ENCODE data around the gene MIA2.
"Not testable (repeated sequence)": the region's sequence is repeated elsewhere in the genome, so short reads cannot be mapped to it uniquely, and the experiment has no call there.

Gene MIA2

GRCh38 chr14:39233680-39234326 is at the start of gene MIA2:
MIA2 (plus strand) TSS chr14:39233915; CDS start chr14:39234115, 200 bp downstream.
- no peak for DNase-seq (ENCODE audit: low read depth)

- DNase-seq (ENCODE audit: low read depth): no peak
These were observed 49.0 kb upstream of the MIA2 start for GRCh38 chr14:39184628-39185255.

GRCh38 chr14:39185256-39186049 is 48.3 kb upstream of the MIA2 start:
- no peak for DNase-seq (ENCODE audit: low read depth)

GRCh38 chr14:39186941-39187525 is 46.7 kb upstream of the MIA2 start:
- no peak for DNase-seq (ENCODE audit: low read depth)

GRCh38 chr14:39203659-39204606 is 29.8 kb upstream of the MIA2 start:
- DNase-seq (ENCODE audit: low read depth): no peak

GRCh38 chr14:39207430-39207829 is 26.3 kb upstream of the MIA2 start:
- not testable (repeated sequence) for DNase-seq (ENCODE audit: low read depth)

GRCh38 chr14:39211109-39211741 is 22.5 kb upstream of the MIA2 start:
- no peak for DNase-seq (ENCODE audit: low read depth)

GRCh38 chr14:39212034-39212433 is 21.7 kb upstream of the MIA2 start:
- no peak for DNase-seq (ENCODE audit: low read depth)

GRCh38 chr14:39212693-39213092 is 21.0 kb upstream of the MIA2 start:
- DNase-seq (ENCODE audit: low read depth): no peak

GRCh38 chr14:39217214-39217879 is 16.4 kb upstream of the MIA2 start:
- no peak for DNase-seq (ENCODE audit: low read depth)

GRCh38 chr14:39218171-39218769 is 15.4 kb upstream of the MIA2 start:
- DNase-seq (ENCODE audit: low read depth): no peak

GRCh38 chr14:39219075-39219499 is 14.6 kb upstream of the MIA2 start:
- DNase-seq (ENCODE audit: low read depth): no peak

- not testable (repeated sequence) for DNase-seq (ENCODE audit: low read depth)
These were observed 13.2 kb upstream of the MIA2 start for GRCh38 chr14:39220473-39220872.

- DNase-seq (ENCODE audit: low read depth): no peak
These were observed 5.7 kb upstream of the MIA2 start for GRCh38 chr14:39228044-39228443.

GRCh38 chr14:39228509-39229221 is 5.0 kb upstream of the MIA2 start:
- no peak for DNase-seq (ENCODE audit: low read depth)

- DNase-seq (ENCODE audit: low read depth): peak; percentile 15
These were observed 4.5 kb upstream of the MIA2 start for GRCh38 chr14:39229222-39229543.

- no peak for DNase-seq (ENCODE audit: low read depth)
These were observed 4.1 kb upstream of the MIA2 start for GRCh38 chr14:39229601-39230110.

GRCh38 chr14:39230416-39231035 is 3.2 kb upstream of the MIA2 start:
- no peak for DNase-seq (ENCODE audit: low read depth)
